HCT116 (cell line): ENCODE data around the gene SERPINB5. TPM values are rescaled to one million over a fixed set of nuclear protein-coding genes. Genes with fewer than 3 reads are reported as not detected.

Experiments used
- ATAC-seq: fragments of 200-7000 bp; cut with Tn5 transposase; 2 replicates; pipeline ENCODE4 v1.9.1; 2020; ENCODE audit warnings: mild to moderate bottlenecking, moderate library complexity
- BruUV-seq: library from RNA; stranded (reverse); fragments of 400-500 nt; replicated peaks from 2 replicates; lab custom pipeline; 2021; lab: Mats Ljungman, UMichigan
- CTCF ChIA-PET: fragments of 300-600 bp; sonication (Branson Sonifier 250); formaldehyde crosslinking; loops from one replicate; lab custom pipeline; 2021; ENCODE audit warnings: antibody characterized with exemption; lab: Charles Lee
- POLR2A ChIA-PET: fragments of 300-600, 350-600 bp; sonication (Branson Sonifier 250); formaldehyde crosslinking; loops from one replicate; lab custom pipeline; 2021; ENCODE audit warnings: antibody characterized with exemption; lab: Charles Lee
- RAD21 ChIA-PET, 2 experiments: fragments of 300-600 bp; sonication (Branson Sonifier 250); formaldehyde crosslinking; loops; one replicate each; lab custom pipeline; 2023; ENCODE audit warnings: low total read pairs in 2 of 2; ENCODE audit not compliant: uncharacterized antibody in 2 of 2, unreplicated experiment in 2 of 2, low non-redundant PET in 1 of 2; lab: Charles Lee
- DNase-seq: peaks from one replicate; pipeline ENCODE4 v3.0.0-alpha.2; 2010; ENCODE audit warnings: low read depth, low spot score
- H2AFZ ChIP-seq: fragments of 200-600 bp; shearing (Covaris generic), sonication (generic); 2 replicates; pipeline ENCODE4 v1.6.1; 2017; ENCODE audit warnings: low read depth, mixed run types, mixed read lengths, antibody characterized with exemption, low read length; ENCODE audit not compliant: poor library complexity, severe bottlenecking
- H3K27ac ChIP-seq: 2 replicates; pipeline ENCODE4 v1.5.1; 2012; ENCODE audit warnings: low read depth, low read length
- H3K27me3 ChIP-seq: fragments of 200-600 bp; sonication (generic); 2 replicates; pipeline ENCODE4 v1.6.1; 2016; ENCODE audit warnings: mixed run types, low read length, mixed read lengths; ENCODE audit not compliant: insufficient read depth
- H3K36me3 ChIP-seq, 2 experiments: fragments of 200-500 bp in 1 of 2; fragments of 200-600 bp in 1 of 2; sonication (Bioruptor generic) in 1 of 2; sonication (generic) in 1 of 2; 2 replicates each; pipeline versions ENCODE4 v1.5.1 to v1.6.1; 2014 to 2016; ENCODE audit warnings: low read length in 2 of 2, inconsistent platforms in 1 of 2, mixed read lengths in 1 of 2, mixed run types in 1 of 2; ENCODE audit not compliant: insufficient read depth in 2 of 2, control insufficient read depth in 1 of 2
- H3K4me1 ChIP-seq, 2 experiments: fragments of 200-600 bp in 1 of 2; sonication (generic) in 1 of 2; 2 replicates each; pipeline versions ENCODE4 v1.5.1 to v1.6.1; 2012 to 2017; ENCODE audit warnings: low read length in 2 of 2, inconsistent platforms in 1 of 2, mild to moderate bottlenecking in 1 of 2, mixed read lengths in 1 of 2, mixed run types in 1 of 2, moderate library complexity in 1 of 2; ENCODE audit not compliant: insufficient read depth in 2 of 2, control insufficient read depth in 1 of 2
- H3K4me2 ChIP-seq: fragments of 200-600 bp; sonication (generic); 2 replicates; pipeline ENCODE4 v1.6.1; 2017; ENCODE audit warnings: mixed run types, low read length, mixed read lengths
- H3K4me3 ChIP-seq, 2 experiments: fragments of 200-600 bp in 1 of 2; sonication (generic) in 1 of 2; replicated peaks in 1 of 2; 2 replicates each; pipeline ENCODE4 v1.5.1; 2011 to 2016; ENCODE audit warnings: low read length in 2 of 2, control low read depth in 1 of 2, low read depth in 1 of 2, mild to moderate bottlenecking in 1 of 2, mixed read lengths in 1 of 2, mixed run types in 1 of 2
- H3K79me2 ChIP-seq: fragments of 200-600 bp; sonication (generic); 2 replicates; pipeline ENCODE4 v1.6.1; 2017; ENCODE audit warnings: mild to moderate bottlenecking, mixed run types, low read length, moderate library complexity, mixed read lengths; ENCODE audit not compliant: insufficient read depth
- H3K9ac ChIP-seq: fragments of 200-600 bp; sonication (generic); 2 replicates; pipeline ENCODE4 v1.6.1; 2016; ENCODE audit warnings: low read length, mixed read lengths
- H3K9me2 ChIP-seq: fragments of 200-600 bp; sonication (generic), shearing (Covaris generic); 2 replicates; pipeline ENCODE4 v1.6.1; 2017; ENCODE audit warnings: mixed run types, mild to moderate bottlenecking, moderate library complexity; ENCODE audit not compliant: insufficient read depth
- H3K9me3 ChIP-seq, 2 experiments: fragments of 200-500 bp in 1 of 2; fragments of 200-600 bp in 1 of 2; sonication (Bioruptor generic) in 1 of 2; sonication (generic) in 1 of 2; 2 replicates each; pipeline ENCODE4 v1.6.1; 2014 to 2017; ENCODE audit warnings: low read length in 2 of 2, mixed read lengths in 2 of 2, inconsistent platforms in 1 of 2, low read depth in 1 of 2, mild to moderate bottlenecking in 1 of 2, mixed run types in 1 of 2, moderate library complexity in 1 of 2; ENCODE audit not compliant: control insufficient read depth in 1 of 2, insufficient read depth in 1 of 2
- H4K20me1 ChIP-seq: fragments of 200-600 bp; sonication (generic), shearing (Covaris generic); 2 replicates; pipeline ENCODE4 v1.6.1; 2017; ENCODE audit warnings: mixed run types, mild to moderate bottlenecking, moderate library complexity; ENCODE audit not compliant: insufficient read depth
- ELF1 ChIP-seq: IDR thresholded peaks from 2 replicates; pipeline ENCODE4 v1.6.1; 2012; ENCODE audit warnings: low read depth, borderline replicate concordance
- EZH2 ChIP-seq: fragments of 200-600 bp; sonication (generic); IDR thresholded peaks from 2 replicates; pipeline ENCODE4 v1.6.1; 2017; ENCODE audit warnings: antibody characterized with exemption, mixed run types
- JUND ChIP-seq: IDR thresholded peaks from 2 replicates; pipeline ENCODE4 v1.6.1; 2012
- POLR2A ChIP-seq: IDR thresholded peaks from 2 replicates; pipeline ENCODE4 v1.7.0; 2011; ENCODE audit warnings: borderline replicate concordance; ENCODE audit not compliant: insufficient read depth, insufficient read length; ENCODE audit errors: extremely low read depth
- SRF ChIP-seq: IDR thresholded peaks from 2 replicates; pipeline ENCODE4 v1.6.1; 2012; ENCODE audit warnings: low read depth
- YY1 ChIP-seq: IDR thresholded peaks from 2 replicates; pipeline ENCODE4 v1.6.1; 2011; ENCODE audit warnings: low read length, low read depth, moderate library complexity, mild to moderate bottlenecking; ENCODE audit not compliant: insufficient replicate concordance; ENCODE audit errors: extremely low read depth
- intact Hi-C: fragments of 100-400 bp; cut with micrococcal nuclease; formaldehyde crosslinking; loops from 2 replicates; pipeline ENCODE4 v1.10.0; 2022
- total RNA-seq: library from RNA; stranded (reverse); gene quantifications from one replicate; pipeline ENCODE4 v1.2.1, GENCODE V29; 2021; ENCODE audit not compliant: unreplicated experiment
- TF ChIP-seq, protein P1 (sequence below): IDR thresholded peaks from 2 replicates; pipeline ENCODE4 v1.6.1; 2012; ENCODE audit warnings: low read depth

Gene SERPINB5
- total RNA-seq, 1 experiment from 2014 or later, result 19.5 TPM

GRCh38 chr18:63520053-63520685 lies 43.4 kb downstream of the SERPINB5 start:
- no peak for DNase-seq
- no peak overlapping the region for H3K9ac ChIP-seq

More at GRCh38 chr18:63520053-63520685, 43.4 kb downstream of the SERPINB5 start:
- intact Hi-C loops, result no loop called here
- no peaks in the 10 kb centered on the region for H3K27me3 ChIP-seq
- no peaks in the 10 kb centered on the region for H3K9me3 ChIP-seq
- no peak overlapping the region for H3K4me2 ChIP-seq
- ATAC-seq, result no peak
- ChIA-PET RAD21 (no interaction called here), CTCF (interaction anchor here (0.9 to 6.1 kb wide), 5 partner anchors 9 to 326 kb away, joined by 3 to 104 read pairs (median 5); no protein-coding TSS in a partner anchor), POLR2A (no interaction called here)
- no peak overlapping the region for H3K4me3 ChIP-seq
- BruUV-seq, result no TSS peak
- H4K20me1 ChIP-seq, result no peaks in the 10 kb centered on the region
- no peaks in the 10 kb centered on the region for H3K36me3 ChIP-seq
- H3K9me2 ChIP-seq, result no peaks in the 10 kb centered on the region
- no peaks in the 10 kb centered on the region for H3K79me2 ChIP-seq
- TF ChIP-seq SRF, result no peak
- TF ChIP-seq ELF1, result no peak
- TF ChIP-seq EZH2, result no peak
- TF ChIP-seq YY1, result no peak
- TF ChIP-seq, protein P1, sequence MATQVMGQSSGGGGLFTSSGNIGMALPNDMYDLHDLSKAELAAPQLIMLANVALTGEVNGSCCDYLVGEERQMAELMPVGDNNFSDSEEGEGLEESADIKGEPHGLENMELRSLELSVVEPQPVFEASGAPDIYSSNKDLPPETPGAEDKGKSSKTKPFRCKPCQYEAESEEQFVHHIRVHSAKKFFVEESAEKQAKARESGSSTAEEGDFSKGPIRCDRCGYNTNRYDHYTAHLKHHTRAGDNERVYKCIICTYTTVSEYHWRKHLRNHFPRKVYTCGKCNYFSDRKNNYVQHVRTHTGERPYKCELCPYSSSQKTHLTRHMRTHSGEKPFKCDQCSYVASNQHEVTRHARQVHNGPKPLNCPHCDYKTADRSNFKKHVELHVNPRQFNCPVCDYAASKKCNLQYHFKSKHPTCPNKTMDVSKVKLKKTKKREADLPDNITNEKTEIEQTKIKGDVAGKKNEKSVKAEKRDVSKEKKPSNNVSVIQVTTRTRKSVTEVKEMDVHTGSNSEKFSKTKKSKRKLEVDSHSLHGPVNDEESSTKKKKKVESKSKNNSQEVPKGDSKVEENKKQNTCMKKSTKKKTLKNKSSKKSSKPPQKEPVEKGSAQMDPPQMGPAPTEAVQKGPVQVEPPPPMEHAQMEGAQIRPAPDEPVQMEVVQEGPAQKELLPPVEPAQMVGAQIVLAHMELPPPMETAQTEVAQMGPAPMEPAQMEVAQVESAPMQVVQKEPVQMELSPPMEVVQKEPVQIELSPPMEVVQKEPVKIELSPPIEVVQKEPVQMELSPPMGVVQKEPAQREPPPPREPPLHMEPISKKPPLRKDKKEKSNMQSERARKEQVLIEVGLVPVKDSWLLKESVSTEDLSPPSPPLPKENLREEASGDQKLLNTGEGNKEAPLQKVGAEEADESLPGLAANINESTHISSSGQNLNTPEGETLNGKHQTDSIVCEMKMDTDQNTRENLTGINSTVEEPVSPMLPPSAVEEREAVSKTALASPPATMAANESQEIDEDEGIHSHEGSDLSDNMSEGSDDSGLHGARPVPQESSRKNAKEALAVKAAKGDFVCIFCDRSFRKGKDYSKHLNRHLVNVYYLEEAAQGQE, result no peak
- TF ChIP-seq JUND, result no peak
- no peak for TF ChIP-seq POLR2A
- no peak overlapping the region for H2AFZ ChIP-seq
- H3K4me1 ChIP-seq, result no peaks in the 10 kb centered on the region
- H3K27ac ChIP-seq, result no peak overlapping the region
